ENCODE results near the gene MAGEA2B. TPM values are rescaled to one million over a fixed set of nuclear protein-coding genes. Genes with fewer than 3 reads are reported as not detected.

MAGEA2B gene
- total RNA-seq, 1 experiment from 2014 or later = 12.3 TPM

GRCh38 chrX:152738560-152738959 lies 24.1 kb downstream of the MAGEA2B start:
- DNase-seq (ENCODE audit: low spot score) (no peak), ATAC-seq (no peak)
- Mint-ChIP-seq H3K27me3 (ENCODE audit: low read depth) (peaks cover 25% of the 10 kb centered on the region), H3K4me3 (no peak overlapping the region), H3K27ac (no peak overlapping the region), H3K4me1 (no peaks in the 10 kb centered on the region), H3K9me3 (no peaks in the 10 kb centered on the region), H3K36me3 (no peaks in the 10 kb centered on the region)
- CTCF ChIA-PET = no interaction called here
- POLR2A ChIA-PET = no interaction called here
- TF ChIP-seq PRRX2 (CRISPR knock-in tag; IDR thresholded peaks at IDR 0.05) = no peak
- TF ChIP-seq CDX4 (CRISPR knock-in tag; IDR thresholded peaks at IDR 0.05; ENCODE audit: borderline replicate concordance) = no peak
- TF ChIP-seq, protein P1, sequence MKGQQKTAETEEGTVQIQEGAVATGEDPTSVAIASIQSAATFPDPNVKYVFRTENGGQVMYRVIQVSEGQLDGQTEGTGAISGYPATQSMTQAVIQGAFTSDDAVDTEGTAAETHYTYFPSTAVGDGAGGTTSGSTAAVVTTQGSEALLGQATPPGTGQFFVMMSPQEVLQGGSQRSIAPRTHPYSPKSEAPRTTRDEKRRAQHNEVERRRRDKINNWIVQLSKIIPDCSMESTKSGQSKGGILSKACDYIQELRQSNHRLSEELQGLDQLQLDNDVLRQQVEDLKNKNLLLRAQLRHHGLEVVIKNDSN (CRISPR knock-in tag; IDR thresholded peaks at IDR 0.05) = no peak
- no peak for TF ChIP-seq AFF4 (CRISPR knock-in tag; IDR thresholded peaks at IDR 0.05; ENCODE audit: borderline replicate concordance)
- TF ChIP-seq ZBTB21 (CRISPR knock-in tag; IDR thresholded peaks at IDR 0.05; ENCODE audit: borderline replicate concordance) = no peak
- no peak for TF ChIP-seq ZNF263 (CRISPR knock-in tag; IDR thresholded peaks at IDR 0.05; ENCODE audit: low read depth)
- no peak for TF ChIP-seq NFATC4 (CRISPR knock-in tag; IDR thresholded peaks at IDR 0.05)
- no peak for TF ChIP-seq ZNF425 (CRISPR knock-in tag; conservative IDR thresholded peaks at IDR 0.05)
- TF ChIP-seq FOXK1 (CRISPR knock-in tag; IDR thresholded peaks at IDR 0.05) = no peak
- TF ChIP-seq, protein P2, sequence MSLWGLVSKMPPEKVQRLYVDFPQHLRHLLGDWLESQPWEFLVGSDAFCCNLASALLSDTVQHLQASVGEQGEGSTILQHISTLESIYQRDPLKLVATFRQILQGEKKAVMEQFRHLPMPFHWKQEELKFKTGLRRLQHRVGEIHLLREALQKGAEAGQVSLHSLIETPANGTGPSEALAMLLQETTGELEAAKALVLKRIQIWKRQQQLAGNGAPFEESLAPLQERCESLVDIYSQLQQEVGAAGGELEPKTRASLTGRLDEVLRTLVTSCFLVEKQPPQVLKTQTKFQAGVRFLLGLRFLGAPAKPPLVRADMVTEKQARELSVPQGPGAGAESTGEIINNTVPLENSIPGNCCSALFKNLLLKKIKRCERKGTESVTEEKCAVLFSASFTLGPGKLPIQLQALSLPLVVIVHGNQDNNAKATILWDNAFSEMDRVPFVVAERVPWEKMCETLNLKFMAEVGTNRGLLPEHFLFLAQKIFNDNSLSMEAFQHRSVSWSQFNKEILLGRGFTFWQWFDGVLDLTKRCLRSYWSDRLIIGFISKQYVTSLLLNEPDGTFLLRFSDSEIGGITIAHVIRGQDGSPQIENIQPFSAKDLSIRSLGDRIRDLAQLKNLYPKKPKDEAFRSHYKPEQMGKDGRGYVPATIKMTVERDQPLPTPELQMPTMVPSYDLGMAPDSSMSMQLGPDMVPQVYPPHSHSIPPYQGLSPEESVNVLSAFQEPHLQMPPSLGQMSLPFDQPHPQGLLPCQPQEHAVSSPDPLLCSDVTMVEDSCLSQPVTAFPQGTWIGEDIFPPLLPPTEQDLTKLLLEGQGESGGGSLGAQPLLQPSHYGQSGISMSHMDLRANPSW (CRISPR knock-in tag; conservative IDR thresholded peaks at IDR 0.05; ENCODE audit: low read depth) = no peak
- no peak for TF ChIP-seq TCF7 (CRISPR knock-in tag; IDR thresholded peaks at IDR 0.05; ENCODE audit: low read depth)
- TF ChIP-seq TEAD4 (CRISPR knock-in tag; IDR thresholded peaks at IDR 0.05) = no peak
- no peak for TF ChIP-seq SMAD4 (CRISPR knock-in tag; IDR thresholded peaks at IDR 0.05)
- no peak for TF ChIP-seq FOXJ3 (CRISPR knock-in tag; IDR thresholded peaks at IDR 0.05; ENCODE audit: borderline replicate concordance)
- TF ChIP-seq, protein P3, sequence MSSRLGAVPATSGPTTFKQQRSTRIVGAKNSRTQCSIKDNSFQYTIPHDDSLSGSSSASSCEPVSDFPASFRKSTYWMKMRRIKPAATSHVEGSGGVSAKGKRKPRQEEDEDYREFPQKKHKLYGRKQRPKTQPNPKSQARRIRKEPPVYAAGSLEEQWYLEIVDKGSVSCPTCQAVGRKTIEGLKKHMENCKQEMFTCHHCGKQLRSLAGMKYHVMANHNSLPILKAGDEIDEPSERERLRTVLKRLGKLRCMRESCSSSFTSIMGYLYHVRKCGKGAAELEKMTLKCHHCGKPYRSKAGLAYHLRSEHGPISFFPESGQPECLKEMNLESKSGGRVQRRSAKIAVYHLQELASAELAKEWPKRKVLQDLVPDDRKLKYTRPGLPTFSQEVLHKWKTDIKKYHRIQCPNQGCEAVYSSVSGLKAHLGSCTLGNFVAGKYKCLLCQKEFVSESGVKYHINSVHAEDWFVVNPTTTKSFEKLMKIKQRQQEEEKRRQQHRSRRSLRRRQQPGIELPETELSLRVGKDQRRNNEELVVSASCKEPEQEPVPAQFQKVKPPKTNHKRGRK (CRISPR knock-in tag; IDR thresholded peaks at IDR 0.05; ENCODE audit: borderline replicate concordance) = no peak
- TF ChIP-seq ESRRA (CRISPR knock-in tag; IDR thresholded peaks at IDR 0.05; ENCODE audit: borderline replicate concordance) = no peak
- no peak for TF ChIP-seq ERG (CRISPR knock-in tag; IDR thresholded peaks at IDR 0.05)
- TF ChIP-seq, protein P4, sequence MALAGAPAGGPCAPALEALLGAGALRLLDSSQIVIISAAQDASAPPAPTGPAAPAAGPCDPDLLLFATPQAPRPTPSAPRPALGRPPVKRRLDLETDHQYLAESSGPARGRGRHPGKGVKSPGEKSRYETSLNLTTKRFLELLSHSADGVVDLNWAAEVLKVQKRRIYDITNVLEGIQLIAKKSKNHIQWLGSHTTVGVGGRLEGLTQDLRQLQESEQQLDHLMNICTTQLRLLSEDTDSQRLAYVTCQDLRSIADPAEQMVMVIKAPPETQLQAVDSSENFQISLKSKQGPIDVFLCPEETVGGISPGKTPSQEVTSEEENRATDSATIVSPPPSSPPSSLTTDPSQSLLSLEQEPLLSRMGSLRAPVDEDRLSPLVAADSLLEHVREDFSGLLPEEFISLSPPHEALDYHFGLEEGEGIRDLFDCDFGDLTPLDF (CRISPR knock-in tag; IDR thresholded peaks at IDR 0.05) = no peak
- TF ChIP-seq, protein P5, sequence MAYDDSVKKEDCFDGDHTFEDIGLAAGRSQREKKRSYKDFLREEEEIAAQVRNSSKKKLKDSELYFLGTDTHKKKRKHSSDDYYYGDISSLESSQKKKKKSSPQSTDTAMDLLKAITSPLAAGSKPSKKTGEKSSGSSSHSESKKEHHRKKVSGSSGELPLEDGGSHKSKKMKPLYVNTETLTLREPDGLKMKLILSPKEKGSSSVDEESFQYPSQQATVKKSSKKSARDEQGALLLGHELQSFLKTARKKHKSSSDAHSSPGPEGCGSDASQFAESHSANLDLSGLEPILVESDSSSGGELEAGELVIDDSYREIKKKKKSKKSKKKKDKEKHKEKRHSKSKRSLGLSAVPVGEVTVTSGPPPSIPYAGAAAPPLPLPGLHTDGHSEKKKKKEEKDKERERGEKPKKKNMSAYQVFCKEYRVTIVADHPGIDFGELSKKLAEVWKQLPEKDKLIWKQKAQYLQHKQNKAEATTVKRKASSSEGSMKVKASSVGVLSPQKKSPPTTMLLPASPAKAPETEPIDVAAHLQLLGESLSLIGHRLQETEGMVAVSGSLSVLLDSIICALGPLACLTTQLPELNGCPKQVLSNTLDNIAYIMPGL (CRISPR knock-in tag; IDR thresholded peaks at IDR 0.05) = no peak
- no peak for TF ChIP-seq GRHL2 (CRISPR knock-in tag; IDR thresholded peaks at IDR 0.05; ENCODE audit: insufficient replicate concordance, severe bottlenecking)
